ENCODE results near the gene ARHGAP19. TPM values are rescaled to one million over a fixed set of nuclear protein-coding genes. Genes with fewer than 3 reads are reported as not detected.
"Not testable (repeated sequence)": the region's sequence is repeated elsewhere in the genome, so short reads cannot be mapped to it uniquely, and the experiment has no call there.

The ARHGAP19 gene
- total and polyA plus RNA-seq, 2 of the 8 experiments (the other 6 are each of a cell fraction or from before 2014, with no cell fraction given): 13.3 to 32.1 TPM

GRCh38 chr10:97265095-97265494 is 27.3 kb downstream of the ARHGAP19 start:
- CTCF ChIA-PET (ENCODE audit: partially characterized antibody): interaction anchor here (4.4 kb wide), 1 partner anchor 13 kb away, joined by 30 read pairs; no protein-coding TSS in a partner anchor
- FAIRE-seq: not testable (repeated sequence)
- WGBS, 2 experiments (ENCODE audit: extremely low coverage in 1 of 2, insufficient coverage in 1 of 2, insufficient read length in 1 of 2, insufficient replicate concordance in 2 of 2, low coverage in 1 of 2, low lambda C conversion rate in 2 of 2, missing lambda C conversion rate in 1 of 2): 85% methylated on average over 3 of the region's 3 CpGs; no CpG with 5 or more reads in 1 of the 2 experiments

More at GRCh38 chr10:97265095-97265494, 27.3 kb downstream of the ARHGAP19 start:
- peaks cover 0 to 25% of the 10 kb centered on the region in 2 experiments; a peak in 2 of 4 replicates for H3K79me2 ChIP-seq (ENCODE audit: control insufficient read depth in 1 of 2, insufficient read depth in 2 of 2, low read length in 2 of 2)
- H2AK5ac ChIP-seq (ENCODE audit: low read depth, low read length); H3K18ac ChIP-seq (ENCODE audit: extremely low read depth, low read length); H3K9me3 ChIP-seq (ENCODE audit: insufficient read depth in 2 of 2, low read depth in 1 of 2, low read length in 1 of 2); H3K4me2 ChIP-seq (ENCODE audit: insufficient read depth in 1 of 2, low read depth in 2 of 2, low read length in 2 of 2); H2BK15ac ChIP-seq (ENCODE audit: low read length); H3K27ac ChIP-seq (ENCODE audit: low read depth, low read length); H3K79me1 ChIP-seq (ENCODE audit: low read depth, low read length); H4K20me1 ChIP-seq (replicated peaks in 1 of 2; ENCODE audit: control insufficient read depth in 1 of 2, insufficient read depth in 2 of 2, low read length in 2 of 2); H3K56ac ChIP-seq (replicated peaks; ENCODE audit: insufficient read length, low read depth, low read length); H3K4ac ChIP-seq (replicated peaks; ENCODE audit: insufficient read length, low read depth, low read length); H2BK5ac ChIP-seq (ENCODE audit: low read depth, low read length); H3K9ac ChIP-seq (replicated peaks in 1 of 4; ENCODE audit: extremely low read depth in 1 of 4, low read depth in 3 of 4, low read length in 3 of 4); H3K27me3 ChIP-seq (replicated peaks in 1 of 4; ENCODE audit: control insufficient read depth in 3 of 4, extremely low read depth in 1 of 4, insufficient read depth in 3 of 4, low read length in 3 of 4); DNase-seq (ENCODE audit: low read depth in 1 of 2, low spot score in 2 of 2); H2BK12ac ChIP-seq (ENCODE audit: low read depth, low read length); H2BK120ac ChIP-seq (replicated peaks; ENCODE audit: low read depth, low read length); H3K23ac ChIP-seq (ENCODE audit: insufficient read length); H3K14ac ChIP-seq (ENCODE audit: insufficient read length); H3K36me3 ChIP-seq (ENCODE audit: control insufficient read depth in 2 of 4, insufficient read depth in 4 of 4, low read length in 3 of 4); H4K8ac ChIP-seq (ENCODE audit: extremely low read depth, insufficient read depth, low read length); H4K91ac ChIP-seq (replicated peaks; ENCODE audit: insufficient read length, low read length); H4K5ac ChIP-seq (ENCODE audit: insufficient read length, low read depth, low read length); H2AFZ ChIP-seq (ENCODE audit: low read length); H3K4me1 ChIP-seq (replicated peaks in 1 of 4; ENCODE audit: control insufficient read depth in 3 of 4, insufficient read depth in 4 of 4, low read length in 3 of 4); H3K23me2 ChIP-seq (ENCODE audit: low read depth, low read length); H3K4me3 ChIP-seq (ENCODE audit: extremely low read depth in 1 of 4, insufficient read depth in 2 of 4, low read depth in 3 of 4, low read length in 4 of 4); H2BK20ac ChIP-seq (ENCODE audit: low read length): not testable (repeated sequence)
- POLR2A ChIA-PET (ENCODE audit: partially characterized antibody): interaction anchor here (1.3 to 1.8 kb wide), 2 partner anchors 14 to 68 kb away, joined by 3 to 4 read pairs; no protein-coding TSS in a partner anchor
